ENCODE measurements around the gene CER1.
"Not testable (repeated sequence)": the region's sequence is repeated elsewhere in the genome, so short reads cannot be mapped to it uniquely, and the experiment has no call there.

The CER1 gene

DNA sequence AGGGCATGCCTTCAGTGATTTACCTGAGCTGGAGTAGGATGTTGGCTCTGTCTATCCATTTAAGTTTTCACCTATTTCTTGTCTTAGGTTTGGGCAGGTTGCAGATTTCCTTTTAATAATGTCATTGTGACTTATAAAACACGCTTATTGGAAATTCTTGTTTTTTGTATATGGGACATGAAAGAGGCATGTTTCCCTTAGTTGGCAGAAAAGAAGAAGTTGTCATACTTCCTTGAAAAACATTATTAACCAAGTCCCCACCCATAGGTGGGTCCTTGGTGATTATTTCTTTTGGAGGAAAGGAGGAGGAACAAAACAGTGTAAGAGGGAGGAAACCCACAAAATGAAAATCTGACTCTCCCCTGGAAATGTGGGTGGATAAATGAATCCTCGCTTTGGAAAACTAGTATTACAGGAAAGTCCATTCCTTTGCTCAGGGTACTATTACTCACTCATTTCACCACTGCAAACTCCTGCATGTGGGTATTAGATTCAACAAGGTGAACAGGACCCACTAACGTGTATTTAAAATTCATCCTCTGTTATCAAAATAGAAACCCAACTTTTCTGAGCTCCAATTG is 9.3 kb downstream of the CER1 start:
- DNase-seq = no peak

DNA sequence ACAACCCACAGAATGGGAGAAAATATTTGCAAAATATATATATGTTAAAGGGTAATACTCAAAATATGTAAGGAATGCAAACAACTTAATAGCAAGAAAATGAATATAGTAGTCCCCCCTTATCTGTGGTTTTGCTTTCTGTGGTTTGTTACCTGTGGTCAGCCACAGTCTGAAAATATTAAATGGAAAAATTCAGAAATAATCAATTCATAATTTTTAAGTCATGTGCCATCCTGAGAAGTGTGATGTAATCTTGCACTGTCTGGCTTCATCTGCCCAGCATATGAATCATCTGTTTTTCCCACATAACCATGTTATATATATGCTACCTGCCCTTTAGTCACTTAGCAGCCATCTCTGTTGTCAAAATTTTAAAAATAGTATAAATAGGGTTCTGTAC is 11.7 kb downstream of the CER1 start:
- no peak for DNase-seq

DNA sequence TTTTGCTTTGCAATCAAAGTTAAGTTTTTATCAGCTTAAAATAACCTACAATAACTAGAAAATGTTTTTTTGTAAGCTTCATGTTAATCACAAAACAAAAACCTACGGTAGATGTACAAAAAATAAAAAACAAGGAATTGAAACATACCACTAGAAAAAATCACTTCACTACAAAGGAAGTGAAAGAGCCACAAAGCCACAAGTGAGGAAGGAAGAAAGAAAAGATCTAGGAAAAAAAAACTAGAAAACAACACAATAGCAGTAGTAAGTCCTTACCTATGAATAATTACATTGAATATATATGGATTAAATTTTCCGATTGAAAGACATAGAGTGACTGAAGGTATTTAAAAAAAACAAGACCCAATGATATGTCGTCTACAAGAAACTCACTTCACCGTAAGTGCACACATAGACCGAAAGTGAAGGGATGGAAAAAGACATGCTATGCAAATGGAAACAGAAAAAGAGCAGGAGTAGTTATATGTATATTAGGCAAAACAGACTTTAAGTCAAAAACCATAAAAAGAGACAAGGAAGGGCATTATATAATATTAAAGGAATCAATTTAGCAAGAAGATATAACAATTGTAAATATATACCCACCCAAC is 15.9 kb downstream of the CER1 start:
- no peak for DNase-seq

DNA sequence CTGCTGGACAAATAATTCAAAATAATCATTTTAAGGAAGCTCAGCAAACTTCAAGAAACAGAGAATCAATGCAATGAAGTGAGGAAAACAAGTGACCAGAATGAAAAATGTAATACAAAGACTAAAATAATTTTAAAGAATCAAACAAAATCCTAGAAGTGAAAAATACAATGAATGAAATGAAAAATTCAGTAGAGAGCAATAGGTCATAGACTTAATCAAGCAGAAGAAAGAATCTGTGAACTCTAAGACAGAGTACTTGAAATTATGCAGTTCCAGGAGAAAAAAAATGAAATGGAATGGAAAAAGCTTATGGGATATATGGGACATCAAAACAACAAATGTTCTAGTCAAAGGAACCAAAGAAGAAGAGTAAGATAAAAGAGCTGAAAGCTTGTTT is 17.5 kb downstream of the CER1 start:
- no peak for DNase-seq

DNA sequence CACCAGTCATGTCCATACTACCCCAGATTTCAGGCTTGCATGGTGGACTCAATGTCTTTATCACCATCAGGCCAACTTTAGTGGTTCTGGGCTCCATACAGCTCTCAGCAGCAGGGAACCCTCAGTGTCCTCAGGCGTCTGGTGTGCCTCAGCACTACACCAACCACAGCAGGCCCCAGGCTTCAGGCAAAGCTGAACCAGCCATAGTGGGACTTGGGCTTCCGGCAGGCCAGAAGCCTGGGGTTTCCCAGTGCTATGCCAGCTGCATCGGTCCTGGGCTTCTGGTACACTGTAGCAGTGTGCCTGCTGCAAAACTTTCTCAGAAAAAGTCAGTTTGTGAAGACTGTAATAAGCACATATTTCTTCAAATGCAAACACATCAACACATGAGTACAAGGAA is 18.3 kb downstream of the CER1 start:
- no peak for DNase-seq

DNA sequence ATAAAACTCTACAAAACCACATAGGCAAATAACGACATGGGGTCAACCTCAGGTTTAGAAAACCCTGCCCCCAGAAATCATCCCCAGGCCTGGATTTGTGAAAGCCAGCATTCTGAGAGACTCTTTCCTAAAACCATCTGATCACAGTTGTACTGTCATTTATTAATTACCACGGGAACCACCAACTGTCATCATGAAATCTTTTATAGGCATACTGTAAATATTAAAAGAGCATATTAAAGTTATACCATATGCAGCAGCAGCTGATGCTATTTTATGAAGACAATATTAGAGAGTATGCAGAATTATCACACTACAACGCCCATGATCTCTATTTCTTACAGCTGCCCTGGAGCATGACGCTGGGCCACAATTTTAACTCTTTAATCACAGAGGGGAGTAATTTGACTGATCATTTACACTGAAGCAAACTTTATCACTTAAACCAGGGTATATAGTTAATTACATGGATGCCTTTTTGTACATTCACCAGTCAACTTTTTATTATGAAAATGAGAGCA is 20.3 kb downstream of the CER1 start:
- DNase-seq = peak; percentile 85

DNA sequence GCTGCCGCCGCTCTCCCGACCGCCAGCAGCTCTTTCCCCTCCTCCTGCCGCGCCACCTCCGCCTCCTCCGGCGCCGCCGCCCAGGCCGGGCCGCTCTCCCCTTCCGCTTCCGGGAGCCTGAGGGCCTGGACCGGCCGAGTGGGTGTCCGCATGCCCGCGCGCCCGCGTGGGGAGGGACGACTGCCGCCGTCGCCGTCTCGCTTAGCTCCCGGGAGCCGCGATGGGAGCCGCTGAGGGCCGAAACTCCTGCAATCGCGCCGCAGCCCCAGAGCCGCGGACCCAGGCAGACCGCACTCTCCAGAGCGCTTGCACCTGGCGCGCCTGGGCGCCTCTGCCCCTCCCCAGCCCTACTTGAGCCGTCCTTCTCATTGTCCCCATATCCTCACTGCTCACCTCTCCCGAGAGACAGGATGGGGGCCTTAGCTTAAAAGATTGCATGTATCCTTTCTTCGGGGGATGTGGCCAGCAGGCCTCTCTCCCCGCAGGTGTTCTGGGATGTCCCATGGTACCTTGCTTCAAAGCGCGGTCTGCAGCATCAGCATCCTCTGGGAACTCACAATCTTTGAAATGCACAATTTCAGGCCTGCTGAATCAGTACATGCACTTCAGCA is 29.2 kb downstream of the CER1 start, which contains the start of gene ZDHHC21:
TSS of gene ZDHHC21 (minus strand) at position 182 of the 611 bp plus-strand sequence. CDS start 19,092 bp downstream, outside the sequence.
- peak; percentile 15 for DNase-seq

DNA sequence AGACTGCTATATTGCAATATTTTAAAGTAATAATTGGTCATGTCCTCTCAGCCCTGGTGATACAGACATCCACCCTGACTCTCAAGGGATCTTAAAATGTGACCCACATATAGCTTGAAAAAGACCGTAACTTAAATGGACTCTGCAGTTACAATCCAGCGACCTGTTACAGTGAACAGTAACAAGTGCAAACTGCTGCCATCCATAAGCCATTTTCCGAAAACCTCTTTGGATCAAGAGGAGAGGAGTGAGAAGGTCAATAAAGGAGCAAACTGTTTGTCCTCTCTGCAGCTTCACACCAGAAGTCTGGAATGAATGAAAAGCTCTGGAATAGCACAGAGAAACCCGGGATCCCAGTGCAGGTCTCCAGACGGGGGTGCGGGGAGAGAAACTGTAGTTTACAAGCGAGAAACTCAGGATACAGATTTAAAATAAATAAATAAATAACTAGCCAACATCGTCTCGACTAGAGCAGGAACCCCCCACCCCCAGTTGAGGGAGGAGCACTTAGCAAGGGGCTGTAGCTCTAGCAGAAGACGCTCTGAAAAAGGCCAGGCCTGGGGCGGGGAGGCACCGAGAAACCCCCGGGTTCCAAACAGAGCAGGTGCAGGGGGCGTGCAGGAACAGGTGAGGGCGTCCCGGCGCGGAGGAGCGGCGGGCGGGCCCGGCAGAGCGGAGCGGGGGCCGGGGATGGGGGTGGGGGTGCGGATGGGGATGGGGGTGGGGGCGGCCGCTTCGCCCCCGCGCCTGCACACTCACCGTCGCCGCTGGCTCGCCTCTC is 29.9 kb downstream of the CER1 start:
- no peak for DNase-seq

DNA sequence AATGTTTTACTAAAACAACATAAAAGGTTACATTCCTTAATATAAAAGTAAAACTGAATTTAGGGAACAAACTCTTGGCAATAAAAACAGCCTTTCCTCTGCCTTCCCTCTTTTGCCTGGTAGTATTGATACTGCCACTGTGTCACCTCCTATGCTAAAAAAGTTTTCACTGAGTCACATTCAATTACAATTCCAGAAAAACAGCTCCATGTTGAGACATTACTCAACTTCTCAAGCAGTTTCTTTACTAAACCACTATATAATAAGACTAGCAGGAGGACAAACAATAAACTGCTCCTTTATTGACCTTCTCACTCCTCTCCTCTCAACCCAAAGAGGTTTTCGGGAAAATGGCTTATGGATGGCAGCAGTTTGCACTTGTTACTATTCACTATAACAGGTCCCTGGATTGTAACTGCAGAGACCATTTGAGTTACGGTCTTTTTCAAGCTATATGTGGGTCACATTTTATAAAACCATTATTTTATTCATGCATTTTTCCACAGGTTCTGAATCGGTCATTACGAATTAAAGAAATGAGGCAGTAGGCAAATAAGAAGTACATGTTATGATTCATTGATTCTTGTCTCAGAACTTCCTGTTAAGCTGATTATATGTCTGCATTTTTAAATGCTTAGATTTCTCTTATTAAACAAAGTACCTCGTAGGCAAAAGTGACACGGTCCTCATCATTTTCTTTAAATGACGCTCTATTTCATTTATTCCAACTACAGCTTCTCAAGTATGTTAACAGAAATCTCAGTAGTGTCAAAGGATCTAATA is 31.4 kb downstream of the CER1 start:
- DNase-seq = no peak

DNA sequence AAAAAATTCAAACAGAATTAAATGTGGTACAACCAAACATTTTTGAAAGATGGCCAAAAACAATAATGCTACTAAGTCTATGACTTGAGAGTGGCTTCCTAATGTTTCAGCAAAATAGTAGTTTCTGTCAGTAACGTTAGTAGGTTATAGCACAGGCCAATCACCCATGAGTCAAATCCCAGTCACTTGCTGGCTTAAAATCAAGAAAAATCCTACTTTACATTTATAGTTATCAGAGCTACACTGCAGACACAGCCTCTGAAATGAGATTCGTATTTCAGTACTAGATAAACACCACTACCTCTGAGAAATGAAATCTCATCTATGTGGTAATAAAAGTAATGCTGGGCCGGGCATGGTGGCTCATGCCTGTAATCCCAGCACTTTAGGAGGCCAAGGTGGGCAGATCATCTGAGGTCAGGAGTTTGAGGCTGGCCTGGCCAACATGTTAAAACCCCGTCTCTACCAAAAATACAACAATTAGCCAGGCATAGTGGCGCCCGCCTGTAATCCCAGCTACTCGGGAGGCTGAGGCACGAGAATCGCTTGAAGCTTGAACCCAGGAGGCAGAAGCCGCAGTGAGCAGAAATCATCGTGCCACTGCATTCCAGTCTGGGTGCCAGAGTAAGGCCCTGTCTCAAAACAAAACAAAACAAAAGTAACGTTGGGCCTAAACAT is 35.4 kb downstream of the CER1 start:
- no peak for DNase-seq

DNA sequence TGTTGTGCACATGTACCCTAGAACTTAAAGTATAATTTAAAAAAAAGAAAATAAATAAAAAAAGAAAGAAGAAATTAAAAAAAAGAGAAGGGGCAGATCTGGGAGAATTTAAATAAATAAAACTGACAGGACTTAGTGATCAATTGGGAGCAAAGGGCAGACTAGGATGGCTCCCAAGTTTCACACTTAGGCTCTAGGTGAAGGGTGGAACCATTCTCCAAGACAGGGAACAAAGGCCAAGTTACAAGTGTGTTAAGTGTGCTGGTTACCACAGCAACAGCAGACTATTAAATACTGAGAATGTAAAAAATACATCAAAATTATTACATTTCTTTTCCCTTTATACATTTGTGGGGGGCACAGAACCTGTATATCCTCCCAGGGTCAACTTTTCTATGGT is 36.4 kb downstream of the CER1 start:
- no peak for DNase-seq

DNA sequence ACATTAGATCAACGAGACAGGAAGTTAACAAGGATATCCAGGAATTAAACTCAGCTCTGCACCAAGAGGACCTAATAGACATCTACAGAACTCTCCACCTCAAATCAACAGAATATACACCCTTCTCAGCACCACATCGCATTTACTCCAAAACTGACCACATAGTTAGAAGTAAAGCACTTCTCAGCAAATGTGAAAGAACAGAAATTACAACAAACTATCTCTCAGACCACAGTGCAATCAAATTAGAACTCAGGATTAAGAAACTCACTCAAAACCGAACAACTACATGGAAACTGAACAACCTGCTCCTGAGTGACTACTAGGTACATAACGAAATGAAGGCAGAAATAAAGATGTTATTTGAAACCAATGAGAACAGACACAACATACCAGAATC is 39.9 kb downstream of the CER1 start:
- not testable (repeated sequence) for DNase-seq

DNA sequence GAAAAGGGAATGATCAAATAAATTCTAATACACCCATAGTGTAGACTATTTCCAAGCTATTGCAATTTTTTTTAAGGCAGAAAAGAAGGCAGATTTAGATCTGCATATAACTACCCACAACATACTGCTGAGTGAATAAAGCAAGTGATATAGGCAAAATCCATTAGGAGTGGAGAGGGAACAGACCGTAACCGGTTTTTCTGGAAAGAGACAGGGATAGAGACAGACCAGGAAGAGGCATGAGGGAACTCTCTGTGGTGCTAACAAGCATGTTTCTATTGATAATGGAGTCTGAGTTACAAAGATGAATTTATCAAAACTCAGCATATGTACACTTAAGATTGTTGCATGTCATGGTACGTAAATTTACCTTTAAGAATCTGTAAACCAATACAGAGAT is 43.8 kb downstream of the CER1 start:
- no peak for DNase-seq

DNA sequence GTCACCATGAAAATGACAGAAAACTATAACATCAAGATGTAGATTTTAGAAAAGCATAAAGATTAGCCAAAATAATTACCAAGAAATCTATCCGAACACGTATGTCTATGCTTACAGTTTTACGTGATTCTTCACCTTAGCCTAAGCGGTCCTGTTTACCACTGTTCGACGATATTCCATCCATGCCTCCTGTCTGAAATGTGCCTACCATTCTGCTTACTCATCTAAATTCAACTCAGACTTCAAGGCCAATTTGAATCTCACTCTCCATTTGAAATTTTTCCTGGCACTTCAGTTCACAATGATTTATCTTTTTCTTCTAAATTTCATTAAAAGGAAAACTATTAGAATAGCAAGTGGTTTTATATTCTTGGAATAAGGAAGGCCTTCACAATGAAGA is 44.7 kb downstream of the CER1 start:
- no peak for DNase-seq

DNA sequence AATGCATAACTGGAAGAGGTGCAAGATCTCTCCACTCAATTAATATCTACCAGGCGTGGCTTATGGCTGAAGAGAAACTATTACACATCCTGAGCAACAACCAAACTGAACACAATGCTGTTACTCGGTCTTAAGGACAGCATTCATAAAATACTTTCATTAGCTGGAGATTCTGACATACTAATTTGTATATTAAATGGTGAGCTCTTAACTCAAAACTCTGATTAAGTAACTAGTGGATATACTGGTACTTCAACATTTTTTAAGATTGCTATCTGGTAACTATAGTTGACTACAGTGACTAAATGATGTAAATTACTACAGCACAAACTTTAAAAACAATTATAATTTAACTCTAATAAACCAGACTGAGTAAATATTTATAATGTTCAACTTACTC is 45.1 kb downstream of the CER1 start:
- no peak for DNase-seq

DNA sequence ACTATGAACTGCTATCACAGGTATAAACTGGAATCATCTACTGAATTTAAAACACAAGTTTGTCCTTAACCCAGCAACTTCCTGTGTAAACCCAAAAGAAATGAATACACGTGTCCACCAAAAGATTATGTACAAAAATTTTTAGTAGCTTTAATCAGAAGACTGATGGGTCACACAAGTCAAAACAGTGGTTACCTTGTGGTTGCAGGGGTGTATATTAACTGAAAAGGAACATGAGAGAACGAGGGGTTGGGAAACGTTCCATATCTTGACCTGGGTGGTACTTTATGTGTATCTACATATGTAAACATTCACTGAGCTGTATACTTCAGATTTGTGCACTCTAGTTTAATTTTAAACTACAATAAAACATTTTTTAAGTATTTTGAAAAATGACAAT is 47.9 kb downstream of the CER1 start:
- no peak for DNase-seq

DNA sequence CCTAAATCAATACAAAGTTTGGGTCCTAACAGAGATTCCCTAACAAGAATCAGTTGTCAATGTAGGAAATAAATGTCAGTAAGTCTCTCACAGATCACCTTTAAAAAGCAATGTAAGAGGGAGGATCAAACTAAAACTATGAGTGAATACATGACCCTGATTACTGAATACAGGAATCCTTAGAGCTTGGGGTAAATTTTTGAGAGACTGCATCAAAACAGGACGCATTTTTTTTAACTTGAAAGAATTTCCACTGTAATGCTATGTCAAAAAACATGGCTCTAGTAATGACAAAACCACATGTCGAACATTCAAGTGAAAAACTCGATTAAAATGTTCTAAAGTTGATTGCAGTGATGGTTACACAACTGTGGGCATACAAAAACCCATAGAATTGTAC is 51.2 kb downstream of the CER1 start:
- DNase-seq = no peak

DNA sequence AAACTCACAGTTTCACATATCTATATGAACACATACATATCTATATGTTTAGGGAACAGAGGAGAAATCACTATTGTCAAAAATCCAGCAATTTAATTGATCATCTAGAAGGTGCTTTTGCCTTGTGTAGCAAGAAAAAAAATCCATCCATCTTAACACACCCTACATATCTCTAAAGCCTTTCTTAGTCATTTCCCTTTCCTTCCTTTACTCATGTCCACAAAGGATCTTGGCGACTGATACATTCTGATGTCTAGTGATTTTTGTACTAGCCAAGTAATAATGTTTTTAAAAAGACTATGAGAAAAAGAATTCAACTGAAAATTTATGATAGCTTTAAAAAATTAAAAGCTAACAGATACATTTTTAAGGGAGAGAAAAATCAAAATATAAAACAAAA is 51.8 kb downstream of the CER1 start:
- DNase-seq = no peak
